OCI-LY1 (cell line): Measurements from ENCODE around the gene CKB.

Source experiments
- CTCF ChIP-seq: fragments of 200-600 bp; sonication (generic), shearing (Covaris generic); IDR thresholded peaks from 2 replicates; pipeline ENCODE4 v1.5.1; 2017; ENCODE audit warnings: mild to moderate bottlenecking, antibody characterized with exemption, low read length, moderate library complexity, mixed read lengths
- EZH2 ChIP-seq: fragments of 200-600 bp; sonication (generic), shearing (Covaris generic); IDR thresholded peaks from 2 replicates; pipeline ENCODE4 v1.8.0; 2017; ENCODE audit warnings: borderline replicate concordance, mixed run types, mild to moderate bottlenecking, antibody characterized with exemption, low read length, moderate library complexity, mixed read lengths

GRCh38 chr14:103518422-103519042, 4.1 kb downstream of the CKB start:
- peak; percentile 99 for TF ChIP-seq CTCF
- no peak for TF ChIP-seq EZH2
